Measurements from ENCODE around the gene ADGRA3.
"Not testable (repeated sequence)": the region's sequence is repeated elsewhere in the genome, so short reads cannot be mapped to it uniquely, and the experiment has no call there.

Gene ADGRA3

DNA sequence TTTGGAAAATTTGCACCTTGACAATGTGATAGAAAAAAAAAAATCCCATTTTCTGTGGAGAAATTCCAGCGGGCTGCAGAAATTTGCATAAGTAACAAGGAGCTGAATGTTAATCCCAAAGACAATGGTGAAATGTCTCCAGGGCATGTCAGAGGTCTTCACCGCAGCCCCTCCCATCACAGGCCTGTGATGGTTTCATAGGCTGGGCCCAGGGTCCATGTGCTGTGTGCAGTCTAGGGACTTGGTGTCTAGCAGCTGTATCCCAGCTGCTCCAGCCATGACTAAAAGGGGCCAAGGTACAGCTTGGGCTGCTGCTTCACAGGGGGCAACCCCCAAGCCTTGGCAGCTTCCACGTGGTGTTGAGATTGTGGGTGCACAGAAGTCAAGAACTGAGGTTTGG lies 85.2 kb downstream of the ADGRA3 start:
- DNase-seq = no peak

- no peak for DNase-seq
Observed at GRCh38 chr4:22428441-22428840, 87.4 kb downstream of the ADGRA3 start.

DNA sequence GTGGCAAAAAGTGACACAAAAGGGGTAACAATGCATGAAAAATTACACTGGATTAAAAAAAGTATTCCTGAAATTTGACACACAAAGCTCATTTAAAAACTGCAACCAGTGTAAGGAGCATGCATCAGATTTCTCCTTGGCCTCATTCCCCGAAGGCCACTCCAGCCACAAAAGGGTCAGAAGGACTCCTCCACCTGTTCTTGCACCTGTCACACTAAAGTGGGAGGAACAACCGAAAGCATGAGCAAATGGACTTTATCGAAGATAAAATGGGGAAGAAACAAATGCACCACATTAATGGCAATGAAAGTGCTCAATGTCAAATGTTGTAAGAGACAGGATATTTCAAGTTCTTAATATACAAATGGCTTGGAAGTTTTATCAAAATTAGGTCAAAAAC lies 88.2 kb downstream of the ADGRA3 start:
- no peak for DNase-seq

DNA sequence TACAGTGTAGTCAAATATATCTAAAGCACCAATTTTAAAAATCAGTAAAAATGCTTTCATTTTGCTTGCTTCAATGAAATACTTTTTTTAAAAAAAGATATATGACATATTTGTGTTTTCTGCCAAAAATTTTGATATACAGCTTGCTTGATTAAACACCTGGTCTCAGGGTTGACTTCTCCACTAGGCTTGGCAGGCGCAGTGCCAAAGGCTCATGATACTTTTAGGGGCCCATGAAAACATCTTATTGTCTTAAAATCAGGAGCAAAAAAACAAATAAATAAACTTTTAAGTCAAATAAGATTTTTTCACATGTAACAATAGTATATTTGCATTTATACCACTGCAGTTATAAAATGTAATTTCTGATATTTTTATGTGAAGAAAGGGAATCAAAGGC lies 95.6 kb downstream of the ADGRA3 start:
- no peak for DNase-seq

DNA sequence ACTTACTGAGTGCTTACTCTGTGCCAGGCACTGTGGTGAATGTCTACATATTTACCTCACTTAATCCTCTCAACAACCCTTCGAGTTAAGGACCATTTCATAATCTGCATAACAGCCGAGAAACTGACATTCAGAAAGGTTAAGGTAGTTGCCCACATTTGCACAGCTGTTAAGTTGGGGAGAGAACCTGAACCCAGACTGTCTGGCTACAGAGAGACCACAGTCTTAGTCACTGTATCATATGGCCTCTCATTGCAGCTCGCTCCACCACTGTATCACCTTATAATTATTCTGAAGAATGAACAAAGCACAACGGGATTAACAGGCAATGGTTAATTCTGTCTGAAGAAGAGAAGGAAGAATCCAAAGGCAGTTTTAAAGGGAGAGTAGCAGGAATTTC lies 98.5 kb downstream of the ADGRA3 start:
- DNase-seq = no peak

DNA sequence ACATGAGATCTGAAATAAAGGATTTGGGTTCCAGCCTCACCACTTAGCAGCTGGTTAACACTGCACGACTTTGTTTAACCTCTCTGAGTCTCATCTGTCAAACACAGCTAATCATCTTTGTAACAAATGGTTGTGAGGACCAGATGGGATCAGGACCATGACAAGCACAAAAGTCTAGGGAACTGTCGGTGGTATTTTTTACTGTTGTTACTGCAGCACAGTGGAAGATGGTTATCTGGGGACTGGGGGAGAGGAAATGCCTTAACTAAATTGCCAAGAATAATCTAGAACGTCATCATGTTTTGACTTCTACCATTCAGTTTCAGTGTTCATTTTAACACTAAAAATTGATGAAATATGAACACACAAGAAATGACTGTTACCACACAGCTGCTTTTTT lies 99.5 kb downstream of the ADGRA3 start:
- no peak for DNase-seq

DNA sequence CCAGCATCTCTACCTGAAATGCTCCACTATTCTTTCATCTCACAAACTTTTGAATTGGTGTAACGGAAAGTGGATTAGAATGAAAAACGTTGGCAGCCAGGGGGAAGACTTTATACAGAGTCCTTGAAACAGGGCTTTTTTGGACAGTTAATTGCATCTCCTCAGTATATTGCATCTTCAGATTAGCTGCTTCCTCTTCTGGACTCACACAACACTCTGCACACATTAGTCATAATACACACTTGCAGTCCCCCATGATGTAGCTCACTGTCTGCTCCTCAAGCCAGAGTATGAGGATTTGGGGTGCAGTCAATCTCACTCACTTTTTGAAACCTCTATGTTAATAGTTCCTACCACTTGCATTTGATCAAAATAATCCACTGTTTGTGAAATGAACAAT lies 101.0 kb downstream of the ADGRA3 start:
- DNase-seq = no peak

- DNase-seq = no peak
Observed at GRCh38 chr4:22413471-22413870, 102.4 kb downstream of the ADGRA3 start.

- no peak for DNase-seq
Observed at GRCh38 chr4:22412013-22412412, 103.9 kb downstream of the ADGRA3 start.

GRCh38 chr4:22410645-22411247 lies 105.1 kb downstream of the ADGRA3 start:
- DNase-seq = no peak

DNA sequence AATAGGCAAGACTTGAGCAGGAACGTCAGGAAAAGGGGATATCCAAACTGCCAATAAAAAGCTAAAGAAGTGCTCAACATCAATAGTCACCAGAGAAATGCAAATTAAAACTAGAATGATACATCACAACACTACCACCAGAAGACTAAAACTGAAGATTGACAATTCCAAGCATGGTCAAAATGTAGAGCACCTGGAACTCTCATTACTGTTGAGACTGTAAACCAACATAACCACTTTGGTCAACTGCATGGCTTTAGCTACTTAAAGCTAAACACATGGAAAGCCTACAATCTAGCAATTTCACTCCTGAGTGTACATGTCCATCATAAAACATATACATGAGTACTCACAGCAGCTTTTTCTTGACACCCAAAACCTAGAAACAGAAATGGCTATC lies 107.4 kb downstream of the ADGRA3 start:
- DNase-seq = no peak

GRCh38 chr4:22407361-22407760 lies 108.5 kb downstream of the ADGRA3 start:
- DNase-seq = no peak

GRCh38 chr4:22398671-22399070 lies 117.2 kb downstream of the ADGRA3 start:
- no peak for DNase-seq

- no peak for DNase-seq
Observed at GRCh38 chr4:22391551-22391950, 124.3 kb downstream of the ADGRA3 start.

- DNase-seq = peak; percentile 1
Observed at GRCh38 chr4:22389240-22389870, 126.5 kb downstream of the ADGRA3 start.

GRCh38 chr4:22385611-22386011 lies 130.3 kb downstream of the ADGRA3 start:
- no peak for DNase-seq

DNA sequence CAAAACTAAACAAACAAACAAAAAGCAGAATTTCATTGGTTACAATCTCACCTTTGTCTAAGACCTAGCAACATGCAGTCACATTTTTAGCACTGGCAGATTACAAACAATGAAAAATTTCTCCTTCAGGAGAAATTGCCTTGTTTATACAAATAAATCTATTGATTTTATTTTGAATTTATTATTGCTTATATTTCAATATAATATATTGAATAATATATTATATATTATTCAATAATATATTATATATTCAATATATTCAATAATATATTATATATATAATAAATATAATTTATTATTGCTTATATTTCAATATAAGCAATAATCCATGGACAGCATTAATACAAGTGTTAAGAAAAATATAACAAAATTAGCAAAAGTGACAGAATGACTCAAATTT lies 131.7 kb downstream of the ADGRA3 start:
- no peak for DNase-seq

GRCh38 chr4:22382216-22382615 lies 133.7 kb downstream of the ADGRA3 start:
- DNase-seq = not testable (repeated sequence)

DNA sequence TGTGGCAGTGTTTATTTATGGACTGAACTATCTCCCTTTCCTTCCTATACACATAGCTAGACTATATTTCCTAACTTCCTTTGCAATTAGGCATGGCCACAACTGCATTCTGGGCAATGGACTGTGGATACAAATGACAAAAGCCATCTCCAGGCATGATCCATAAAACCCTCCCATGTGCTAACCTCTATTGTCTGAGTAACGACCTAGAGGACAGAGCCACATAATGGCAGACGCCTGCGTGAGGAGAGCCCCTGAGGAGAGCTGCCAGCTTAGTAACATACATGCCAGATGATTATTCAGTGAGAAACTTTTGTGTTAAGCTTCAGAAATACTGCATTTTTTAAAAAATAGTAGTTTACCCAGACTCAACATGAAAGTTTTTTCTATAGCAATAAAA lies 142.9 kb downstream of the ADGRA3 start:
- DNase-seq = no peak

DNA sequence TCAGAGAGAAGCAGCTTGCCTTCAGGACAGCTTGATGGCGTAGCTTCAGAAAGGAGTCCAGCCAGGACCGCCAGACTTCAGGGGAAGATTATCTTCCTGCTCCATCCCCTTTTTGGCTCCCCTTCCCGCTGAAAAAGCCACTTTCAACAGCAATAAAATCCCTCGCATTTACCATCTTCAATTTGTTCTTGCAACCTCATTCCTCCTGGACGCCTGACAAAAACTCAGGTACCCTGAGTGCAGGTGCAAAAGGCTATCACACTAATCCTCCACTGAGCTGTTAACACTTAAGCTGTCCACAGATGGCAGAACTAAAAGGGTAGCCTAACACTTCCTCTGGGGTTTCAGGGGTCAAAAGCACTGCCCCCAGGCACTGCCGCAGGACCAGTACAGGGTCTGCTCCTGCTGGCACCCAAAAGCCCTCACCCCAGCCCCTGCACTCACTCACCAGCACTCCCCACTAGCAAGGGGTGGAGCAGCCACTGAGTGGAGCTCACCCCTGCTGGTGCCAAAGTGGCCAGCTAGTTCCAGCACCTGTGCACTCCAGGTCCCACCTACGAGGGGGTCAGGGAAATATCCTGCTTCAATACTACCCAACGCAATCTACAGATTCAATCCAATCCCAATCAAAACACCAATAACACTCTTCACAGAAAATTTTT lies 145.8 kb downstream of the ADGRA3 start:
- DNase-seq = no peak

- no peak for DNase-seq
Observed at GRCh38 chr4:22363787-22364186, 152.1 kb downstream of the ADGRA3 start.

GRCh38 chr4:22363036-22363435 lies 152.8 kb downstream of the ADGRA3 start:
- DNase-seq = no peak

DNA sequence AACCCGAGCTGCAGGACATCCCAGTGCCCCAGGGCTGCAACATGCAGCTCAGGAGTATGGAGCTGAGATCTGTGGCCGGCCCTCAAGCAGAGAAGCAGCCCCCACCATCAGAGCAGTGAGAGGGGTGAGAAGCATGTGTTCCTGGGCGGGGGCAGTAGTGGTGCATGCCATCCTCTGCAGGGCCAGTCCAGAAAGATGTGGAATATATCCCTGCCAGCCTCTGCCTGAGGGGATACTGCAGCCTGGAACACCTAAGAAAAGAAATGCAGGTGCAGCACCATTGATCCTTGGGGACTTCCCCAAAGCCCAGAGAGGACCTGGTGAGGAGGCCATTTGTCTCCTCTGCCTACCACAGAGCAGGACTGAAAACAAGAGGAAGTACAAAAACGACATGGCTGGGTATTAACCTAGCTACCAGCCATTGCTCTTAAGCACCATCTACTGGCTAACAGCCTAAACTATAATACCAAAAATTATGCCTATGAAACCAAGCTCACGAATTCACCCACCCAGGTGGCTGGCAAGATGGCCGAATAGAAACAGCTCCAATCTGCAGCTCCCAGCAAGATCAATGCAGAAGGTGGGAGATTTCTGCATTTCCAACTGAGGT lies 158.8 kb downstream of the ADGRA3 start:
- DNase-seq = no peak

- no peak for DNase-seq
Observed at GRCh38 chr4:22348410-22348809, 167.5 kb downstream of the ADGRA3 start.
